Adrenal gland (tissue), 5 donors: Measurements from ENCODE around the gene LYRM4.

Experiments
- POLR2A ChIP-seq, 2 donors: fragments of 450-650 bp; IDR thresholded peaks; one replicate each; pipeline ENCODE4 v1.6.1; 2017; ENCODE audit warnings: antibody characterized with exemption in 2 of 2, mild to moderate bottlenecking in 2 of 2, moderate library complexity in 1 of 2
- TF ChIP-seq, protein P1 (sequence below), 6 experiments: fragments of 450-650 bp in 4 of 6; fragments of 200-600 bp in 2 of 6; sonication (generic) in 1 of 6; IDR thresholded peaks; 1 replicate in 5 of 6; 2 replicates in 1 of 6; pipeline versions ENCODE4 v1.5.1 to v1.8.0; 2016 to 2021; ENCODE audit warnings: antibody characterized with exemption in 6 of 6, mild to moderate bottlenecking in 2 of 6, moderate library complexity in 1 of 6
- donor health status: DM: no; HTN: no; CAD: no.

- TF ChIP-seq, protein P1, sequence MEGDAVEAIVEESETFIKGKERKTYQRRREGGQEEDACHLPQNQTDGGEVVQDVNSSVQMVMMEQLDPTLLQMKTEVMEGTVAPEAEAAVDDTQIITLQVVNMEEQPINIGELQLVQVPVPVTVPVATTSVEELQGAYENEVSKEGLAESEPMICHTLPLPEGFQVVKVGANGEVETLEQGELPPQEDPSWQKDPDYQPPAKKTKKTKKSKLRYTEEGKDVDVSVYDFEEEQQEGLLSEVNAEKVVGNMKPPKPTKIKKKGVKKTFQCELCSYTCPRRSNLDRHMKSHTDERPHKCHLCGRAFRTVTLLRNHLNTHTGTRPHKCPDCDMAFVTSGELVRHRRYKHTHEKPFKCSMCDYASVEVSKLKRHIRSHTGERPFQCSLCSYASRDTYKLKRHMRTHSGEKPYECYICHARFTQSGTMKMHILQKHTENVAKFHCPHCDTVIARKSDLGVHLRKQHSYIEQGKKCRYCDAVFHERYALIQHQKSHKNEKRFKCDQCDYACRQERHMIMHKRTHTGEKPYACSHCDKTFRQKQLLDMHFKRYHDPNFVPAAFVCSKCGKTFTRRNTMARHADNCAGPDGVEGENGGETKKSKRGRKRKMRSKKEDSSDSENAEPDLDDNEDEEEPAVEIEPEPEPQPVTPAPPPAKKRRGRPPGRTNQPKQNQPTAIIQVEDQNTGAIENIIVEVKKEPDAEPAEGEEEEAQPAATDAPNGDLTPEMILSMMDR (IDR thresholded peaks at IDR 0.05) = no peak
- no peak for TF ChIP-seq POLR2A (IDR thresholded peaks at IDR 0.05)
Measured at GRCh38 chr6:5257400-5257799, 3.4 kb downstream of the LYRM4 start.
